SHP77 treated with DMSO at 0.1 percent for 48 hours (cell line): ENCODE results near the gene MOB3A.

Experiments
- DNase-seq: peaks from one replicate; lab custom pipeline; 2025; lab: John Stamatoyannopoulos, UW

Gene MOB3A

GRCh38 chr19:2123682-2124387, 27.7 kb upstream of the MOB3A start:
- no peak for DNase-seq

GRCh38 chr19:2122982-2123381, 26.9 kb upstream of the MOB3A start:
- no peak for DNase-seq

- DNase-seq = no peak
Measured at GRCh38 chr19:2122251-2122650, 26.1 kb upstream of the MOB3A start.

- no peak for DNase-seq
Measured at GRCh38 chr19:2121416-2122051, 25.4 kb upstream of the MOB3A start.

GRCh38 chr19:2120821-2121220, 24.7 kb upstream of the MOB3A start:
- DNase-seq = no peak

GRCh38 chr19:2119921-2120785, 24.0 kb upstream of the MOB3A start:
- no peak for DNase-seq

GRCh38 chr19:2118438-2118837, 22.3 kb upstream of the MOB3A start:
- DNase-seq = no peak

DNA sequence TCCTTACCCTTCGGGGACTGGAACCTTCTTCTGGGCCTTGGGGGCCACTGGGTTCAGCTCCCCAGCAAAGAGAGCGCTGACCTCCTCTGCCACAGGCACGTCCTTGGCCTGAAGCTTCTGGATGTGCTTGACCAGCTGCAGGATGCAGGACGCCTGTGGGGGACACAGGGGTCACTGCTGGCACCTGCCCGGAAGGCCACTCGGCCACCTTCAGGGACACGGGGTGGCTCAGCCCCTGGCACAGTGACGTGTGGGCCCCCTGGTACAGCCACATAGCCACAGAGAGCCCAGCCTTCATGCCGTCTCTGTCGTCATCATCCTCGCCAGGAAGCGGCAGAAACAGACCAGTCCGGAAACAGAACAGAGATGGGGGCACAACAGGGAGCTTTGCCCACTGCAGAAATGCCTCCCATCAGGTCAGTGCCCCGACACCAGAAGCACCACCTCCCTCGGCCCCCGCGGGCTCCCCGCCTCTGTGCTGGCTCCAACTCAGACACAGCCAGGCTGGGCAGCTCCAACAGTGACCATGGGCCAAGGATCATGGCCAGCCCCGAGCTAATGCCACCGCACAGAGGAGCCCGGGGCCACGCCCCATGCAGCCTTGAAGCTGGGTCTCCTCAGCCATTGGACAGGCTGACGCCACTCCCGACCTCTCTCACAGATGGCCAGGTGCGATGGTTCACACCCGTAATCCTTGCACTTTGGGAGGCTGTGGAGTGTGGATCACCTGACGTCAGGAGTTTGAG, 21.3 kb upstream of the MOB3A start:
- no peak for DNase-seq

DNA sequence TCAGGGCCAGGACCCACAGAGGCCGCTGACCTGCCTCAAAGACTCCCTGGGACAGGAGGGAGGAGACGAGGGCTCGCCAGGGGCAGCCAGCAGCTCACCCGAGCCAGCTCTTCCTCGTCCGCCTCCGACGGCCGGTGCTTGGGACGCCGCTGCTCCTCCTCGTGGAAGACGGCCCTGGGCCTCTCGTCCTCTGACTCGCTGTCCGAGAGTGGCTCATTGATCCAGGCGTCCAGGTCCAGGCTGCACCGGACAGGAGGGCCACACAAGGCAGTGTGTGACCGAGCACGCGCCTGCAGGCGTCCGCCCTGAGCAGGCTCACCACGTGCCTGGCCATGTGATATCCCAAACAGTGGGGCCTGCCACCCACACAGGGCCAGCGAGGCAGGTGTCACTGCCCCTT, 20.4 kb upstream of the MOB3A start:
- DNase-seq = no peak

DNA sequence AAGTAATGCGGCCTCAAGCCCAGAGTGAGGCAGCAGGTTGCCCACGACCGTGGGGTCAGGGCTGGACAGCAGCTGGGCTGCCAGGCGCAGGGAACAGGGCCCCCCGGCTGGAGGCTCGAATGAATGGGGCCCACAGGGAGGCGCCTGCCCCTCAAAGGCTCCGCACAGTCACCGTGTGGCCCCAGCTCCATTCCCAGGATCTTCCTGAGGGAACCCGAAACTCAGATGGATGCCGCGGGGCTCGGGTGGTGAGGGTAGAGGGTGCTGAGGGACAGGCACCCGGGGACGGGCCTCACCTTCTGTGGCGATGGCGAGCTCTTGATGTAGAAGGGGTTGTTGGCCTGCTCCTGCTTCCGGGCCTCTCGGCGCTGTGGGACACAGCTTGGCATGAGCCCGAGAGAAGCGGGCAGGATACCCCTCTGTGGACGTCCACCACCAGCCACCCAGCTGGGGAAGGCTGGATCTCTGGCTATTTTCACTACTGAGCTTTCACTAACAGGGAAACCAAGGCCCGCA, 19.8 kb upstream of the MOB3A start:
- DNase-seq = no peak

GRCh38 chr19:2115324-2115723, 19.2 kb upstream of the MOB3A start:
- DNase-seq = no peak

DNA sequence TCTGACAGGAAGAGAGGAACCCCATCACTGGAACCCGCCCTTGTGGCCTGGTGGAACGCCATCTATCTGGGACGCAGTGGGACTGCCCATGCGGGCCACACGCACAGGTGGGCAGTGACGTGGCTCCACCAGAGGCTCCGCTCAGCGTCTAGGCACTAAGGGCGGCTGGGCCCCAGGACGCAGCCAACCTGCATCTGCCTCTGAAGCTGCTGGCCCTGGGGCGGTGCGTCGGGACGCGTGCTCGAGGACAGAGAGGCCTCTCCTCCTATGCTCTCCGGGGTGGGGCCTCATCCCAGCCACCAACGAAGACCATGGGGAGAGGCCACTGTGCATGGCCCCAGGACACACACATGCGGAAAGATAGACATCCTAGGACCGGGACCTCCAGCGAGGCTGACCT, 18.7 kb upstream of the MOB3A start:
- no peak for DNase-seq

- DNase-seq = no peak
Measured at GRCh38 chr19:2114218-2114617, 18.1 kb upstream of the MOB3A start.

GRCh38 chr19:2113439-2114211, 17.5 kb upstream of the MOB3A start:
- no peak for DNase-seq

DNA sequence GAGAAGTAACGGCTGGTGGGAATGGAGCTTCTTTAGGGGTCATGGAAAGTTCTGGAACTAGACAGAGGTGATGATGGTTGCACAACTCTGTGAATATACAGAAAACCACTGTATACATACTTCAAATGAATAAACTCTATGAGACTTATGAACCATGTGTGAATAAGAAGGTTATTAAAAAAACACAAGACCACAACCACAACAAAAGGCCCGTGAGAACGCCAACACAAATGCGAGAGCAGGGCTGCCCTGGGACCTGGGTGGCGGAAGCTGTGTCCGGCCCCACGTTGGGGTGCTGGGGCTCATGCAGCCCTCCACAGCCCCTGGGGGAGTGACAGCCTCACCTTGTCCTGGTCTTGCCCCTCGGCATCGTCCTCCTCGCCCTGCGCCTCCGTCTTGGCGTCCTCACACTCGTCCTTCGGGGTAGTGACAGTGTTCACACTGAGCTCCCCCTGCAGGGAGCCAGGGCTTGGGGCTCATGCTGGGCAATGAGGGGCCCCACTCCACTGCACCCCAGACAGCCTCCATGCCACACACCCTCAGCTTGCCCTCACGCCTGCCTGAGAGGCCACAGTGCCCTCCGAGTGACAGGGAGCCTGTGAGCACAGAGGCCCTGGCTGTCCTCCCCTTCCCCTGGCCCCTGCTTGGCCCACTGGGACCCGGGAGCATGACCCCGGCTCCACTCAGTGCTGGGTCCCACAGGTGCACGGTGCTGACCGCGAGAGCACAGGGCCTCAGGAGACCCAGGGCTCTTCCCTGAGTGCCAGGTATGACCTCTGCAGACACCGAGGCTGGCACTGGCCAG, 16.6 kb upstream of the MOB3A start:
- no peak for DNase-seq

- DNase-seq = no peak
Measured at GRCh38 chr19:2111886-2112285, 15.8 kb upstream of the MOB3A start.

- DNase-seq = no peak
Measured at GRCh38 chr19:2111425-2111824, 15.3 kb upstream of the MOB3A start.

DNA sequence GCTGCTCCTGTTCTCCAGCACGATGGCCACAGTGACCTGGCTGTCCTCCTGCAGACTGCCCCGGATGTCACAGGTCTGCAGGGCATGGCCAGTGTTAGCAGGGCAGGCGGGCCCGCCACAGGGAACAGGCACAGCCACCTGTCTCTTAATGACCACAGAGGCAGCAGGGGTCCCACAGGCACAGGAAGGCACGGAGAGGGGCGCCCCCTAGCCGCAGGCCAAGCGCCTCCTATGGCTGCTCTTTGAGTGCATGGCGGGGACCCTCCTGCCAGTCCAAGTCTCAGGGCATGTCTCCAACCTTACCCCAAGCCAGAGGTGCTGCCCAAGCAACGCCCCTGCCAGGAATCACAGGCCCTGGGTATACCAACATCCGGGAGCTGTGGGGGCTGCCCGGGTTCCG, 14.7 kb upstream of the MOB3A start:
- DNase-seq = no peak

GRCh38 chr19:2109046-2109864, 13.1 kb upstream of the MOB3A start:
- DNase-seq = no peak
